ENCODE data around the gene DYNLT4. TPM values are rescaled to one million over a fixed set of nuclear protein-coding genes. Genes with fewer than 3 reads are reported as not detected.
A peak's percentile ranks its signal among the peaks of the same experiment; 100 is the strongest.

Gene DYNLT4
- total and polyA plus RNA-seq, 2 of the 8 experiments (the other 6 are each of a cell fraction or from before 2014, with no cell fraction given): 0.29 TPM; not detected in 1

GRCh38 chr1:44780583-44781121 is 26.5 kb downstream of the DYNLT4 start:
- Histone ChIP-seq H2BK12ac (ENCODE audit: low read depth, low read length) (no peak overlapping the region), H3K23me2 (ENCODE audit: low read depth, low read length) (peaks cover 12% of the 10 kb centered on the region), H2BK20ac (ENCODE audit: low read length) (no peak overlapping the region), H3K56ac (replicated peaks; ENCODE audit: insufficient read length, low read depth, low read length) (no peak overlapping the region), H3K4me2 (ENCODE audit: insufficient read depth in 1 of 2, low read depth in 2 of 2, low read length in 2 of 2) (no peak overlapping the region), H3K36me3 (ENCODE audit: control insufficient read depth in 2 of 4, insufficient read depth in 4 of 4, low read length in 3 of 4) (peaks cover 24 to 54% (median 34%) of the 10 kb centered on the region in 4 experiments), H3K27ac (ENCODE audit: low read depth, low read length) (no peak overlapping the region), H4K20me1 (replicated peaks in 1 of 2; ENCODE audit: control insufficient read depth in 1 of 2, insufficient read depth in 2 of 2, low read length in 2 of 2) (peaks cover 13 to 21% of the 10 kb centered on the region in 2 experiments), H3K23ac (ENCODE audit: insufficient read length) (no peak overlapping the region), H3K79me2 (ENCODE audit: control insufficient read depth in 1 of 2, insufficient read depth in 2 of 2, low read length in 2 of 2) (peaks cover 15 to 30% of the 10 kb centered on the region in 2 experiments), H2BK5ac (ENCODE audit: low read depth, low read length) (no peak overlapping the region), H3K4me1 (replicated peaks in 1 of 4; ENCODE audit: control insufficient read depth in 3 of 4, insufficient read depth in 4 of 4, low read length in 3 of 4) (peaks cover 0 to 18% (median 9%) of the 10 kb centered on the region in 4 experiments; a peak in 6 of 7 replicates), H4K91ac (replicated peaks; ENCODE audit: insufficient read length, low read length) (no peak overlapping the region), H2AFZ (ENCODE audit: low read length) (no peak overlapping the region), H3K27me3 (replicated peaks in 1 of 4; ENCODE audit: control insufficient read depth in 3 of 4, extremely low read depth in 1 of 4, insufficient read depth in 3 of 4, low read length in 3 of 4) (peaks cover 0 to 3% (median 0%) of the 10 kb centered on the region in 4 experiments; a peak in 3 of 7 replicates), H3K4ac (replicated peaks; ENCODE audit: insufficient read length, low read depth, low read length) (no peak overlapping the region), H4K5ac (ENCODE audit: insufficient read length, low read depth, low read length) (no peak overlapping the region), H3K9ac (replicated peaks in 1 of 4; ENCODE audit: extremely low read depth in 1 of 4, low read depth in 3 of 4, low read length in 3 of 4) (no peak overlapping the region), H3K4me3 (ENCODE audit: extremely low read depth in 1 of 4, insufficient read depth in 2 of 4, low read depth in 3 of 4, low read length in 4 of 4) (no peak overlapping the region), H2BK120ac (replicated peaks; ENCODE audit: low read depth, low read length) (no peak overlapping the region), H3K18ac (ENCODE audit: extremely low read depth, low read length) (no peak overlapping the region), H3K9me3 (ENCODE audit: insufficient read depth in 2 of 2, low read depth in 1 of 2, low read length in 1 of 2) (no peaks in the 10 kb centered on the region), H2BK15ac (ENCODE audit: low read length) (no peak overlapping the region), H2AK5ac (ENCODE audit: low read depth, low read length) (no peak overlapping the region), H4K8ac (ENCODE audit: extremely low read depth, insufficient read depth, low read length) (no peak overlapping the region), H3K14ac (ENCODE audit: insufficient read length) (no peak overlapping the region), H3K79me1 (ENCODE audit: low read depth, low read length) (peaks cover 3% of the 10 kb centered on the region; the same call in 1 of the 2 replicates)
- TF ChIP-seq POLR2A (IDR thresholded peaks at IDR 0.05; ENCODE audit: control extremely low read depth in 1 of 2, low read depth in 2 of 2, low read length in 2 of 2) (peak in 1 of 2 experiments; percentile 65; a peak in 2 of 3 replicates), CTBP2 (IDR thresholded peaks at IDR 0.05; ENCODE audit: borderline replicate concordance, insufficient read depth, insufficient read length, low read length) (no peak), GABPA (IDR thresholded peaks at IDR 0.05; ENCODE audit: borderline replicate concordance, insufficient read depth, low read length) (no peak), POLR2AphosphoS5 (IDR thresholded peaks at IDR 0.05; ENCODE audit: low read depth, low read length) (peak; percentile 81), ATF2 (IDR thresholded peaks at IDR 0.05; ENCODE audit: low read length) (0 out of 2 replicates have a peak, but pooled peaks have one; percentile 20)
- no peak for FAIRE-seq
- 93% methylated on average over 14 of the region's 14 CpGs; no CpG with 5 or more reads in 1 of the 2 experiments for WGBS, 2 experiments (ENCODE audit: extremely low coverage in 1 of 2, insufficient coverage in 1 of 2, insufficient read length in 1 of 2, insufficient replicate concordance in 2 of 2, low coverage in 1 of 2, low lambda C conversion rate in 2 of 2, missing lambda C conversion rate in 1 of 2)
- ChIA-PET CTCF (ENCODE audit: partially characterized antibody) (interaction anchor here (0.6 to 3.0 kb wide), 7 partner anchors 9 to 523 kb away, joined by 3 to 11 read pairs (median 3); no protein-coding TSS in a partner anchor), POLR2A (ENCODE audit: partially characterized antibody) (interaction anchor here (0.7 to 23.6 kb wide), 18 partner anchors 8 to 548 kb away, joined by 4 to 428 read pairs (median 15); partner anchors contain the start of genes BEST4, BTBD19, DYNLT4 and KIF2C)
- DNase-seq (ENCODE audit: low read depth in 1 of 2, low spot score in 2 of 2): no peak
